ENCODE data around the gene C4B. TPM values are rescaled to one million over a fixed set of nuclear protein-coding genes. Genes with fewer than 3 reads are reported as not detected.
"Not testable (repeated sequence)": the region's sequence is repeated elsewhere in the genome, so short reads cannot be mapped to it uniquely, and the experiment has no call there.

The C4B gene
- total and polyA plus RNA-seq, 2 donors (not counting 1 experiment from before 2014, with no cell fraction given): 16.2 to 19.0 TPM

GRCh38 chr6:32010856-32011530, 3.6 kb upstream of the C4B start:
- DNase-seq (ENCODE audit: low read depth in 2 of 2); H3K4me3 ChIP-seq (replicated peaks in 1 of 4; ENCODE audit: control extremely low read depth in 1 of 4, insufficient read depth in 1 of 4, low read depth in 3 of 4, low read length in 4 of 4); H3K27me3 ChIP-seq (ENCODE audit: control insufficient read depth, insufficient read depth, low read length); H3K36me3 ChIP-seq (ENCODE audit: control insufficient read depth, insufficient read depth, low read length); H3K4me2 ChIP-seq (ENCODE audit: extremely low read depth, insufficient read depth, low read length); H3K9me3 ChIP-seq (ENCODE audit: control insufficient read depth, insufficient read depth, low read depth, low read length); H4K20me1 ChIP-seq (ENCODE audit: control insufficient read depth, extremely low read depth, insufficient read depth, low read length); H3K79me2 ChIP-seq (ENCODE audit: control insufficient read depth, insufficient read depth, low read length); H3K27ac ChIP-seq (ENCODE audit: insufficient read depth, low read length); H3K9ac ChIP-seq (ENCODE audit: insufficient read depth, low read length); H2AFZ ChIP-seq (ENCODE audit: low read length); H3K4me1 ChIP-seq (ENCODE audit: control insufficient read depth, extremely low read depth, insufficient read depth, low read length): not testable (repeated sequence)

- DNase-seq (ENCODE audit: low read depth in 2 of 2); H3K9me3 ChIP-seq (ENCODE audit: control insufficient read depth, insufficient read depth, low read depth, low read length); H3K36me3 ChIP-seq (ENCODE audit: control insufficient read depth, insufficient read depth, low read length); H3K9ac ChIP-seq (ENCODE audit: insufficient read depth, low read length); H3K4me3 ChIP-seq (replicated peaks in 1 of 4; ENCODE audit: control extremely low read depth in 1 of 4, insufficient read depth in 1 of 4, low read depth in 3 of 4, low read length in 4 of 4); H4K20me1 ChIP-seq (ENCODE audit: control insufficient read depth, extremely low read depth, insufficient read depth, low read length); H3K27me3 ChIP-seq (ENCODE audit: control insufficient read depth, insufficient read depth, low read length); H3K27ac ChIP-seq (ENCODE audit: insufficient read depth, low read length); H3K79me2 ChIP-seq (ENCODE audit: control insufficient read depth, insufficient read depth, low read length); H3K4me1 ChIP-seq (ENCODE audit: control insufficient read depth, extremely low read depth, insufficient read depth, low read length); H3K4me2 ChIP-seq (ENCODE audit: extremely low read depth, insufficient read depth, low read length); H2AFZ ChIP-seq (ENCODE audit: low read length): not testable (repeated sequence)
These were observed 1.5 kb upstream of the C4B start for GRCh38 chr6:32012941-32013617.

- not testable (repeated sequence) for H4K20me1 ChIP-seq (ENCODE audit: control insufficient read depth, extremely low read depth, insufficient read depth, low read length); H3K4me3 ChIP-seq (replicated peaks in 1 of 4; ENCODE audit: control extremely low read depth in 1 of 4, insufficient read depth in 1 of 4, low read depth in 3 of 4, low read length in 4 of 4); H3K4me1 ChIP-seq (ENCODE audit: control insufficient read depth, extremely low read depth, insufficient read depth, low read length); H3K36me3 ChIP-seq (ENCODE audit: control insufficient read depth, insufficient read depth, low read length); H3K27me3 ChIP-seq (ENCODE audit: control insufficient read depth, insufficient read depth, low read length); H3K27ac ChIP-seq (ENCODE audit: insufficient read depth, low read length); H3K9me3 ChIP-seq (ENCODE audit: control insufficient read depth, insufficient read depth, low read depth, low read length); H2AFZ ChIP-seq (ENCODE audit: low read length); H3K79me2 ChIP-seq (ENCODE audit: control insufficient read depth, insufficient read depth, low read length); DNase-seq (ENCODE audit: low read depth in 2 of 2); H3K9ac ChIP-seq (ENCODE audit: insufficient read depth, low read length); H3K4me2 ChIP-seq (ENCODE audit: extremely low read depth, insufficient read depth, low read length)
These were observed 857 bp upstream of the C4B start for GRCh38 chr6:32013738-32014137.

- not testable (repeated sequence) for H3K4me1 ChIP-seq (ENCODE audit: control insufficient read depth, extremely low read depth, insufficient read depth, low read length); H3K4me2 ChIP-seq (ENCODE audit: extremely low read depth, insufficient read depth, low read length); H3K36me3 ChIP-seq (ENCODE audit: control insufficient read depth, insufficient read depth, low read length); H2AFZ ChIP-seq (ENCODE audit: low read length); H3K79me2 ChIP-seq (ENCODE audit: control insufficient read depth, insufficient read depth, low read length); H3K27ac ChIP-seq (ENCODE audit: insufficient read depth, low read length); H3K27me3 ChIP-seq (ENCODE audit: control insufficient read depth, insufficient read depth, low read length); H3K4me3 ChIP-seq (replicated peaks in 1 of 4; ENCODE audit: control extremely low read depth in 1 of 4, insufficient read depth in 1 of 4, low read depth in 3 of 4, low read length in 4 of 4); H3K9ac ChIP-seq (ENCODE audit: insufficient read depth, low read length); DNase-seq (ENCODE audit: low read depth in 2 of 2); H3K9me3 ChIP-seq (ENCODE audit: control insufficient read depth, insufficient read depth, low read depth, low read length); H4K20me1 ChIP-seq (ENCODE audit: control insufficient read depth, extremely low read depth, insufficient read depth, low read length)
These were observed 7.5 kb downstream of the C4B start for GRCh38 chr6:32022100-32022499.

GRCh38 chr6:32028631-32029030, 14.0 kb downstream of the C4B start:
- not testable (repeated sequence) for H2AFZ ChIP-seq (ENCODE audit: low read length); H3K27me3 ChIP-seq (ENCODE audit: control insufficient read depth, insufficient read depth, low read length); H4K20me1 ChIP-seq (ENCODE audit: control insufficient read depth, extremely low read depth, insufficient read depth, low read length); DNase-seq (ENCODE audit: low read depth in 2 of 2); H3K4me2 ChIP-seq (ENCODE audit: extremely low read depth, insufficient read depth, low read length); H3K36me3 ChIP-seq (ENCODE audit: control insufficient read depth, insufficient read depth, low read length); H3K79me2 ChIP-seq (ENCODE audit: control insufficient read depth, insufficient read depth, low read length); H3K4me1 ChIP-seq (ENCODE audit: control insufficient read depth, extremely low read depth, insufficient read depth, low read length); H3K9me3 ChIP-seq (ENCODE audit: control insufficient read depth, insufficient read depth, low read depth, low read length); H3K27ac ChIP-seq (ENCODE audit: insufficient read depth, low read length); H3K9ac ChIP-seq (ENCODE audit: insufficient read depth, low read length); H3K4me3 ChIP-seq (replicated peaks in 1 of 4; ENCODE audit: control extremely low read depth in 1 of 4, insufficient read depth in 1 of 4, low read depth in 3 of 4, low read length in 4 of 4)

- not testable (repeated sequence) for H3K4me2 ChIP-seq (ENCODE audit: extremely low read depth, insufficient read depth, low read length); H3K27me3 ChIP-seq (ENCODE audit: control insufficient read depth, insufficient read depth, low read length); H3K9ac ChIP-seq (ENCODE audit: insufficient read depth, low read length); H2AFZ ChIP-seq (ENCODE audit: low read length); H3K36me3 ChIP-seq (ENCODE audit: control insufficient read depth, insufficient read depth, low read length); H3K9me3 ChIP-seq (ENCODE audit: control insufficient read depth, insufficient read depth, low read depth, low read length); H3K4me1 ChIP-seq (ENCODE audit: control insufficient read depth, extremely low read depth, insufficient read depth, low read length); H3K4me3 ChIP-seq (replicated peaks in 1 of 4; ENCODE audit: control extremely low read depth in 1 of 4, insufficient read depth in 1 of 4, low read depth in 3 of 4, low read length in 4 of 4); H3K27ac ChIP-seq (ENCODE audit: insufficient read depth, low read length); H4K20me1 ChIP-seq (ENCODE audit: control insufficient read depth, extremely low read depth, insufficient read depth, low read length); H3K79me2 ChIP-seq (ENCODE audit: control insufficient read depth, insufficient read depth, low read length); DNase-seq (ENCODE audit: low read depth in 2 of 2)
These were observed 15.0 kb downstream of the C4B start for GRCh38 chr6:32029553-32029952.

Measured in fibroblast of lung (primary cell).